Neural crest cell (in vitro differentiated cells): ENCODE measurements around the gene TMEM135. TPM values are rescaled to one million over a fixed set of nuclear protein-coding genes. Genes with fewer than 3 reads are reported as not detected.

Source experiments
- DNase-seq: peaks from one replicate; pipeline ENCODE4 v3.0.0; 2021; ENCODE audit warnings: low read depth, mixed read lengths, low spot score
- H3K27ac Mint-ChIP-seq: one replicate; pipeline ENCODE4 v1.8.0; 2021; ENCODE audit warnings: mild to moderate bottlenecking, mixed read lengths; ENCODE audit not compliant: unreplicated experiment
- H3K27me3 Mint-ChIP-seq: 2 replicates; pipeline ENCODE4 v1.8.0; 2021; ENCODE audit warnings: low read depth, mild to moderate bottlenecking, mixed read lengths
- H3K36me3 Mint-ChIP-seq: 2 replicates; pipeline ENCODE4 v1.8.0; 2021; ENCODE audit warnings: low read depth, mild to moderate bottlenecking, mixed read lengths
- H3K4me1 Mint-ChIP-seq: 2 replicates; pipeline ENCODE4 v1.8.0; 2021; ENCODE audit warnings: mixed read lengths
- H3K4me3 Mint-ChIP-seq: one replicate; pipeline ENCODE4 v1.8.0; 2021; ENCODE audit warnings: mild to moderate bottlenecking, mixed read lengths
- H3K9me3 Mint-ChIP-seq: 2 replicates; pipeline ENCODE4 v1.8.0; 2021; ENCODE audit warnings: mixed read lengths
- total RNA-seq: library from RNA; stranded (reverse); gene quantifications from 2 replicates; pipeline ENCODE4 v1.2.1, GENCODE V29; 2021
- TF ChIP-seq, protein P1 (sequence below): fragments of 200-600 bp; sonication (generic); conservative IDR thresholded peaks from 2 replicates; pipeline ENCODE4 v1.5.0; 2021; ENCODE audit warnings: antibody characterized with exemption, mild to moderate bottlenecking

The TMEM135 gene
- total RNA-seq, 1 donor from 2014 or later: 39.5 TPM

DNA sequence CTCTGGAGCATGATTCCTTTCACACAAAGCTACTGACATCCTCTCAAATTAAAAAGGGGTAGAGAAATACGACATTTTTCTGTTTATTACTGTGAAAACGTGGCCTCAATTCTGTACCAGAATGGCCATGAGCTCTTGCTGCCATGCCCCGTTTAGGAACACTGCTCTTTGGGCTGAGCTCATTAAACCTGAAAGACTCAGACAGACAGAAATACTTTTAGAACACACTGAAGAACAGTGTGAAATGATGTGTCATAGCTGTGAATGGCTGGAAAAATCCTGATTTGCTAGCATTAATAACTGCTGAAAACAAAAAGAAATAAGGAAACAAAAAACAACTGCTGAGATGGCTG is 32.2 kb upstream of the TMEM135 start:
- TF ChIP-seq, protein P1, sequence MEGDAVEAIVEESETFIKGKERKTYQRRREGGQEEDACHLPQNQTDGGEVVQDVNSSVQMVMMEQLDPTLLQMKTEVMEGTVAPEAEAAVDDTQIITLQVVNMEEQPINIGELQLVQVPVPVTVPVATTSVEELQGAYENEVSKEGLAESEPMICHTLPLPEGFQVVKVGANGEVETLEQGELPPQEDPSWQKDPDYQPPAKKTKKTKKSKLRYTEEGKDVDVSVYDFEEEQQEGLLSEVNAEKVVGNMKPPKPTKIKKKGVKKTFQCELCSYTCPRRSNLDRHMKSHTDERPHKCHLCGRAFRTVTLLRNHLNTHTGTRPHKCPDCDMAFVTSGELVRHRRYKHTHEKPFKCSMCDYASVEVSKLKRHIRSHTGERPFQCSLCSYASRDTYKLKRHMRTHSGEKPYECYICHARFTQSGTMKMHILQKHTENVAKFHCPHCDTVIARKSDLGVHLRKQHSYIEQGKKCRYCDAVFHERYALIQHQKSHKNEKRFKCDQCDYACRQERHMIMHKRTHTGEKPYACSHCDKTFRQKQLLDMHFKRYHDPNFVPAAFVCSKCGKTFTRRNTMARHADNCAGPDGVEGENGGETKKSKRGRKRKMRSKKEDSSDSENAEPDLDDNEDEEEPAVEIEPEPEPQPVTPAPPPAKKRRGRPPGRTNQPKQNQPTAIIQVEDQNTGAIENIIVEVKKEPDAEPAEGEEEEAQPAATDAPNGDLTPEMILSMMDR: no peak
- H3K4me1 Mint-ChIP-seq: no peaks in the 10 kb centered on the region
- H3K36me3 Mint-ChIP-seq: no peaks in the 10 kb centered on the region
- no peaks in the 10 kb centered on the region for H3K9me3 Mint-ChIP-seq
- H3K27me3 Mint-ChIP-seq: no peaks in the 10 kb centered on the region
- DNase-seq: no peak
- H3K4me3 Mint-ChIP-seq: no peak overlapping the region
- no peak overlapping the region for H3K27ac Mint-ChIP-seq

DNA sequence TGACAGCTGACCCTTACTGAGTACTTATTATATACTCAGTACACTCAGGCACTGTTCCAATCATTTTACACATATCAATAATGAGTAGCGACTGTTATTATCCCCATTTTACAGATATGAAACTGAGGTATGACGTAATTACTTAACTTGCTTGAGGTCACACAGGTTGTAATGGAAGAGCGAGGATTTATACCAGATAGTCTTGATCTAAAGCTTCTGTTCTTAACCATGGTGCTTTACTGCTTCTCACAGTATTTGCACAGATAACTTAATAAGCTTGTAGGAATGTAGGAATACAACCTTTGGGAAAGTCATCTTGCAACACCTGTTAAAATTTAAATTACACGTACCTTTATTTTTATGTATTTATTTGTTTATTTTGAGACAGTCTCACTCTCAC is 31.7 kb upstream of the TMEM135 start:
- no peak overlapping the region for H3K4me3 Mint-ChIP-seq
- H3K36me3 Mint-ChIP-seq: no peaks in the 10 kb centered on the region
- TF ChIP-seq, protein P1: no peak
- no peak for DNase-seq
- H3K4me1 Mint-ChIP-seq: no peaks in the 10 kb centered on the region
- no peaks in the 10 kb centered on the region for H3K9me3 Mint-ChIP-seq
- H3K27ac Mint-ChIP-seq: no peak overlapping the region
- H3K27me3 Mint-ChIP-seq: no peaks in the 10 kb centered on the region

DNA sequence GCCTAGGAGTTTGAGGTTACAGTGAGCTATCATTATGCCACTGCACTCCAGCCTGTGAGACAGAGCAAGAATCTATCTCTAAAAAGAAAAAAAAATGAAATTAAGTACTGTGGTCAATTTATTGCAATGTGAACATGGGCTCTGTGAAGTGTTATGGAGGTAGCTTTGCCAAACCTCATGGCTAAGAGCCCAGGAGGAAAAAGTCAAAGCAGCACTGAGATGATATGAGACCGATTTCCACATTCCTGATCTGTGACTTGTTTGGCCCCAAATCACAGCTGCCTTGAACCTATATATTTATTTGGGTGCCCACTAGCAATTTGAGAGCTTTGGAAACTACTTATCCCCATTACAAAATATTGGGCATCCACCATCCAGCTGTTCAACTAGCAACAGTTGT is 29.8 kb upstream of the TMEM135 start:
- Mint-ChIP-seq H3K4me1 (no peaks in the 10 kb centered on the region), H3K27ac (no peak overlapping the region), H3K36me3 (no peaks in the 10 kb centered on the region), H3K9me3 (no peaks in the 10 kb centered on the region), H3K4me3 (no peak overlapping the region), H3K27me3 (no peaks in the 10 kb centered on the region)
- TF ChIP-seq, protein P1: no peak
- DNase-seq: no peak

DNA sequence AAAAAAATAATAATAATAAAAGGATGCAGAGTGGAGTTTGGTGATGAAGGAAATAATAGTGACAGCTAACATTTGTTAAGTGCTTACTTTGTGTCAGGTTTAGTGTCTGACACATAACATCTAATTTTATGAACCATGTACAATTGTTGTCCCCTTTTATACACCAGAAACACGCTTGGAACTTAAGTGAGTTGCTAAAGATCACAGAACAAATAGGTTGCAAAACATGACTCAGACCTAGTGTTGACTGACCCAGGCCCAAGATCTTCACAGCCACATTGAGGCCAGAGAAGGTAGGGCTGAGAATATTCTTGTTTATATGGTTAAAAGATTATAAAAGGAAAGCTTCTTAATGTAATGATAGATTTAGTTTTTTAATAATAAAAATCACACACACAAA is 25.6 kb upstream of the TMEM135 start:
- Mint-ChIP-seq H3K36me3 (no peaks in the 10 kb centered on the region), H3K27me3 (no peaks in the 10 kb centered on the region), H3K9me3 (no peaks in the 10 kb centered on the region), H3K4me1 (no peaks in the 10 kb centered on the region), H3K27ac (no peak overlapping the region), H3K4me3 (no peak overlapping the region)
- TF ChIP-seq, protein P1: no peak
- no peak for DNase-seq

GRCh38 chr11:87012673-87013072 is 25.1 kb upstream of the TMEM135 start:
- H3K27ac Mint-ChIP-seq: no peak overlapping the region
- DNase-seq: no peak
- H3K27me3 Mint-ChIP-seq: no peaks in the 10 kb centered on the region
- no peak overlapping the region for H3K4me3 Mint-ChIP-seq
- TF ChIP-seq, protein P1: no peak
- H3K9me3 Mint-ChIP-seq: no peaks in the 10 kb centered on the region
- H3K4me1 Mint-ChIP-seq: peaks cover 1% of the 10 kb centered on the region
- no peaks in the 10 kb centered on the region for H3K36me3 Mint-ChIP-seq
